Stimulated activated CD8-positive, alpha-beta memory T cell treated with anti-CD3 and anti-CD28 coated beads, Interleukin-15, amount 100 ng/mL, for 48 hours (primary cell): ENCODE results near the gene COQ10B.
A peak's percentile ranks its signal among the peaks of the same experiment; 100 is the strongest.

Experiments
- DNase-seq, 2 donors: peaks; one replicate each; pipeline ENCODE4 v3.0.0-alpha.2; 2020; ENCODE audit warnings: low read depth in 2 of 2

Gene COQ10B

DNA sequence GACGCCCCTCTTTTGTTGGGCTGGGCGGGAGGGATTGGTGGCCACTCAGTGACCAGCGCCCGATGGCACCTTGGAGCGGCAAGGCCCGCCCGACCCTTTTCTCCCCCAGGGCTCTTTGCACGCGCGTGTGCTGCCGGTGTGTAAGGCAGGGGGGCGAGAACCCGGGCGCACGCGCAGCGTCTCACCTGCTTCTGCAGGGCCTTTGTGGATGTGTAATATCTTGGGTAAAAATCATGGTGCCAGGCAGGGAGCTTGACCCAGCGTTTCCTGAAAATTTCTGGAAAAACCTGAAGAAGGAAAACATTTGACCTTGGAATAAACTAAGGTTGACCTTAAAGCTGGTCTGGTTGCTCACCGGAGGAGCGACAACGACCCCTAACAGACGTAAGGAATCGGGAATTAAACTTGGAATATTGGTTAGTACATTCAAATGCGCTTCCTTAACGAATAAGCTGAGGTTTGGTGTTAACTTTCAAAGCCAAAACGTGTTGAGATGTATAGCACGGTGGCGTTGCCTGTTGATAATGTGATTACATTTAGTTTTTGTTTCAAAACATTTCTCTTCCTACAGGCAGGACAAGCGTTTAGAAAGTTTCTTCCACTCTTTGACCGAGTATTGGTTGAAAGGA lies 47.3 kb downstream of the COQ10B start:
- no peak for DNase-seq

DNA sequence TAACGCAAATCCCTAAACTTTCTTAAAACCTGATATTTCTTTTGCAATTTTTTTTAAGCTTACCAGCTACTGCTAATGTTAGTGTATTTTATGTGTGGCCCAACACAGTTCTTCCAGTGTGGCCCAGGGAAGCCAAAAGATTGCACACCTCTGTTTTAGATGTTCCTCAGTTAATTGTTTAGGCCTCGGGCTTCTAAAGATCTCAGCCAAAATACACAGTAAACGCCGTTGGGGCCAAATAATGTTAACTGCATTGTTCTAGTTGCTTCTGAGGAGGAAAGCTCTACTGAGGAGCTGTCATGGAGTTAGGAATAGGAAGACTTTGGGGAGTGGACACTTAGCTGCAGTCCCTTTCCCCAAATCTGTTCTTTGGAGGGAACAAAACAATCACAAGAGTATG lies 48.8 kb downstream of the COQ10B start:
- DNase-seq, result no peak

DNA sequence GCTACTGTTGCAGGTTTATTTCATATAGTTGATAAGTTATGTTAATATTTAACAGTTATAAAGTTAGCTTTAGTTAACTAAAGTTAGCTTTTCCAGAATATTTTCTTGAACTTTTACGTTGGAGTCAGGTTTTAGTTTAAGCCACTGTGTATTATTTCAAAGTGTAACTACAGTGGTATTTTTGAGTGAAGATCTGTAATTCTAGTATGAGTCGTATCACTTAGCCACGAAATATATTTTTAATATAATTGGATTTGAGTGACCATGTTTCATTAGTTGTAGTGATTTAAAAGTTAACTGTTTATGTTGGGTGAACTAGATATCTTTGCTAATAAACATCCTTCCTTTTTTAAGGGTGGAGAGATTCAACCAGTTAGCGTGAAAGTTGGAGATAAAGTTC lies 49.3 kb downstream of the COQ10B start:
- DNase-seq, result no peak

DNA sequence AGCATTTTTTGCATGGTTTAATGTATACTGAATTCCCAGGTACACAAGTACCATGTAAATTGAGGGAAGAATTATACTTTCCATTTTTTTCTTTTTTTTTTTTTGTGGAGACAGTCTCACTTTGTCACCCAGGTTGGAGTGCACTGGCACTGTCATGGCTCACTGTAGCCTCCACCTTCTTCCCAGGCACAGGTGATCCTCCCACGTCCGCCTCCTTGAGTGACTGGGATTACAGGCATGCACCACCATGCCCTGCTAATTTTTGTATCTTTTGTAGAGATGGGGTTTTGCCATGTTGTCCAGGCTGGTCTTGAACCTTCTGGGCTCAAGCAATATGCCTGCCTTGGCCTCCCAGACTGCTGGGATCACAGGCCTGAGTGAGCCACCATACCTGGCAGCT lies 50.6 kb downstream of the COQ10B start:
- no peak for DNase-seq

DNA sequence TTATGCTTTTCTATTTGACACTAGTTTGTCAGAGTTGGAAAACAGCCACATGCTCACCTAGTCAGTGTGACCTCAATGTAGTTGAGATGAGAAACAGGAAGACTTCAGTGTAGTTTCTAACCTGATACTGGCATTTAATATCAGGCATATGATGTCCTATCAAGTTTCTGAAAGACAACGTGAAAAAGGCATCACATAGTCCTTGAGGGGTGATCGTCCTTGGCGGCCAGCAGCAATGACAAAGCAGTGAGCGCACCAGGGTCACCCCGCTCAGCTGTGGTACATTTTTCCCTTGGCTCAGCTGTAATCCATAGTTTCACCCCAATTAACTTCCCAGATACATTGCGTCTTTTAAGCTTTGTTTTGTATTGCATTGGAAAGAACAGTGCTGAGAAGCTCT lies 51.2 kb downstream of the COQ10B start:
- DNase-seq, result no peak

DNA sequence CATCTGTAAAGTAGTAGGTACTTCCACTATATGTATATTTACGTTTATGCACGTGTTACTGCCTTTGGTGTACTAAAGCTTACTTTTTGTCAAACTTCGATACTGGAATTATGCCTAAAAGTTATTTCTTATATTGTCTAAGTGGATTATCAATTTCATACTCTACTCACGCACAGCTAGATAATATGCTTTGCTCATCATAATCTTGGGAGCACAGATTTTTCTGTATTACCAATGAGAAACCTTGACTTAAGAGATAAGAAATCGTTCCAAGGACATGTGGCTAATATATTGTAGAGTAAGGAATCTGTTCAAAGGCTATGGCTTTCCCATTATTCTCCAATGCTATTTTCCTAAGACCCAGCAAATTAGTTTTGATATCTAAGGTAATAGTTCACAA lies 53.3 kb downstream of the COQ10B start:
- no peak for DNase-seq

DNA sequence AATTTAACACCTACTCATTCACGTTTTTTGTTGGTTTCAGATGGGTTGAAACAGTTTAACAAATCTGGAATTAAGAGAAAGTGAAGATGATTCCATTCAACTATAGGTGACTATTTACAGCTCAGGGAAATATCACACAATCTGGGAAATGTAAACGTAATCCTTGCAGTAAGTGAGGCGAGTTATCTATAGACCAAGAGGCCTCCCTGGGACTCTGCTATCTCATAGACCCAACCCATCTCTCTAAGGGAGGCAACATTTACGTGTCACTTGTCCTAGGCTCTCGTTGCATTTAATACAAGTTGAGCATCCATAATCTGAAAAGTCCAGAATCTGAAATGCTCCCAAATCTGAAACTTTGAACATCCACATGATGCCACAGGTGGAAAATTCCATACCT lies 60.6 kb downstream of the COQ10B start:
- DNase-seq, result no peak

DNA sequence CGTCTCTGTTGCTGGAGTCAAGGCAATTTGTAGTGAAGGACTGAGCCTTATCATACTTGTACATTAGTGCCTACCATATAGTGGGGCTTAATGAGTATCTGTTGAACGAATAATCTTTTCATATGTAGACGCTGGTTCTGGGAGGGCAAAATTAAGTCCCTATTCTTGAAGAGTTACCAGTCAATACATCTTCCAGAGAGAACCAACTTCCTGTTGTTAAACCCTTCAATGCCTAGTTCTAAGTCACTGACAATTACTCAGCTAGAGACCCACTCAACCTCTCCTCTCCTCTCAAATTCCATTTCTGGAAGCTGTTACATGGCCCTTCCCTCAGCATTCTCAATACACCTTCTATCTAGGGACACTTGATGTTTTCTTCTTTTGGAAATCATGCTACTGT lies 61.4 kb downstream of the COQ10B start:
- DNase-seq, result no peak

DNA sequence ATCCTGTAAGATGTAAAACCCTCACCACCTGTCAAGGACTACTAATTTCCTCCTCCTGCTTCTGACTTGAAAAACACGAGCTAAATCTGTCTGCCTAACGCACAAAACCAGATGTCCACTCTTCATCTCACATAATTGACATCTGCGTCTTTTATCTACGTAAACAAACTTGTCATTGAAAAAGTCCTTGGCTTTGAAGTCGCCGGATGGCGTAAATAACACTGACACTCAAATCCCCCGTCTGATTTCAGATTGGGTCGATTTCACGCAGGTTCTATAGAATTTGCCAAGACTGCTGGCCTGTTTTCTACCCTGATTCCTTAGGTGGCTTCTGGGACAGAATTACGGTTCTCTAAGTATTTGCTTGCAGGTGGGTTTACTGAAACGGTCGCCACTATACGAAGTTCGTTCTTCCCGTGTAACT lies 62.0 kb downstream of the COQ10B start:
- DNase-seq, result no peak

DNA sequence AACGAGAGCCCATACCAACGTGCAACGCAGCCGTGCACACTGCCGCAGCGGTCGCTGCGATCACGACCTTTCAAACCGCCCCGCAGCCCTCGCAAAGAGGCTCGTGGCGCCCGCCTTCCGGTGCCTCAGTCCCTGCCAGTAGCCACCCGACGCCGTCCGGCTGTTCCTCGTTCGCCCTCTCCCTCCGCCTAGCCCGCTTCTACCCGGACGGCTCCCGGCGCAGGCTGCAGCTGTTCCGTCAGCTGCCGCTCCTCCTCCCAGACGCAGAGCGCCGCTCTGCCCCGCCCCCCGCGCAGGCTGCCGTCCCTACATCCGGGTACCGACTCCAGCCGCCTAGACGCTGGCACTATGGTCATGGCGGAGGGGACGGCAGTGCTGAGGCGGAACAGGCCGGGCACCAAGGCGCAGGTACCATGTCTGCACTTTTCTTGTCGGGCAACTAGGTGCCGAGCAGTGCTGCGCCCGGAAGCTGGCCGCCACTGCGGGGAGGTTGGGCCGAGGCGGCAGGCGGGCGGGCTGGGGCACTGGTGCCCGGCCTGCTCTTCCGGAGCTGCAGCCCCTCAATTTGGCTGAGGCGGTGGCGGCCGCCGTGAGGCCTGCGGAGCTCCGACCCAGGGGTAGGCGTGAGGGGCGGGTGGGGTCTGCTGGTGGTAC lies 62.5 kb downstream of the COQ10B start, which contains the start of gene MOB4:
Gene MOB4, plus strand, starts transcription at position 328 of the 654 bp plus-strand sequence. Its CDS starts 21 bp downstream, at position 349.
- peak; percentile 88 to 92 for DNase-seq

DNA sequence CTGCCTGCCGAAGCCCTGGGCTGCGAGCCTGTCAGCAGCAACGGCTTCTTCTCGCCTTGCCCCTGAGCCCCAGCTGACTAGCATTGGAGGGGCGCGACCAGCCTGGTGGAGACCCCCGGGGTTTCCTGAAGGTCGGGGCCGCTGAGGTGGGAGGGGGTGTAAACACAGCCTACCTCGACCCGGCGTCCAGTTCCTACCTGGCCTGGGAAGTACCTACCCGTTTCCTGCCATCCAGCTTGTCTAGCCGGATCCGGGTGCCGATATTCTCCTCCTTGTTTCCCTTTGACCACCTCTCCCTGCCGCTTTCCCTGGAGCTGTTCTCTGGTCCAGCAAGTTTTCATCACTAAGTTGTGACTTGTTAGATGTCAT lies 63.0 kb downstream of the COQ10B start:
- DNase-seq, result no peak

DNA sequence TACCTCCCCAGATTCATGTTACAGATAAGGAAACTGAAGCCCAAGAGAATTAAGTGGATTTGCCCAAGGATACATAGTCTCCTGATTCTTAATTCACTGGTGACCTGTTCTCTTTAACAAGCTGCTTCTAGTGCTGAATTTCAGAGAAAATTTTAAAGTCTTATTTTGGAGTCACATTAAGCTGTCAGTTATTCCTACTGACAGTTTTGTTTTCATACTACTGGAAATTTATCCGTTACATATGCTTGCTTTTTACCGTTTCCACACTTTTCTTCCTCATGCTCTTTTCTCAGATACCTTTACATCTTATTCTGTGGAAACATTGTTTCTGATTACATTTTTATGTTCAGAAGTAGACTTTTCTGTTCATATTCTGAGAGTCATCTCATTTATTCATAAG lies 63.8 kb downstream of the COQ10B start:
- no peak for DNase-seq
